ENCODE measurements around the gene PHF10.
A peak's percentile ranks its signal among the peaks of the same experiment; 100 is the strongest.

PHF10 gene

DNA sequence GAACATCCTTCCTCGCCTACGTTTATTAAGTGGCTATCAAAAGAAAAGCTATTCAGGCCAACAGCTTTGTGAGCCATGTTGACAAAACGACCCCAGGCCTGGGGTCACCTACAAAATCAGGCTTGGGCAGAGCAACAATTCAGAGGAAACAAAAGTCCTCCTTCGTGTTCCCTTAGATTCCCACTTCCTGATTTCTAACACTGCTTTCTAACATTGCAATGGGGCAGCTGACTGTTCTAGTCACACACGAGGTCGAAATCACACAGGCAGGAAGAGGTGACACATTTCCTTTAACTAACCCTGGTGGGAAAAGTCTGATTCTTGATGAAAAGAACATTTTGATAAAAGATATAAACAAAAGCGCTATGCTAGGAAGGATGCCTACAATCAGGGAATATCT lies 54.4 kb downstream of the PHF10 start:
- no peak for DNase-seq

DNA sequence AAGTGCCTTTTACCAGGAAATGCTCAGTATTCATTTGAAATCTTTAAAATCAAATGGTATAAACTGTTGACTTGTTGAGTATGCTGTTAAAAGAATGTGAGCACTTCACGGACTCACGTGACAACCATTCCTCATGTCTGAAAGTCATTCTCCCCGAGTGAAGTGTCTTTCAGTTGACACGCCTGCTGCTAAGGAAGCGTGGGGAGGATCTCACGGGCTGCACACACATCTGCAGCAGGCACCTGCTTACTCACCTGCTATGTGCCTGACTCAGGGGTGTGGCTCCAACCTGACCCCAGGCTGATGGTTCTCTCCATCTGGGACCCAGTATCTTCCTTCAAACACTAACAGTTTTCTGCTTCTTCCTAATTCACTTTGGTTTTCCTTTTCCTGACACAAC lies 55.2 kb downstream of the PHF10 start:
- DNase-seq = no peak

DNA sequence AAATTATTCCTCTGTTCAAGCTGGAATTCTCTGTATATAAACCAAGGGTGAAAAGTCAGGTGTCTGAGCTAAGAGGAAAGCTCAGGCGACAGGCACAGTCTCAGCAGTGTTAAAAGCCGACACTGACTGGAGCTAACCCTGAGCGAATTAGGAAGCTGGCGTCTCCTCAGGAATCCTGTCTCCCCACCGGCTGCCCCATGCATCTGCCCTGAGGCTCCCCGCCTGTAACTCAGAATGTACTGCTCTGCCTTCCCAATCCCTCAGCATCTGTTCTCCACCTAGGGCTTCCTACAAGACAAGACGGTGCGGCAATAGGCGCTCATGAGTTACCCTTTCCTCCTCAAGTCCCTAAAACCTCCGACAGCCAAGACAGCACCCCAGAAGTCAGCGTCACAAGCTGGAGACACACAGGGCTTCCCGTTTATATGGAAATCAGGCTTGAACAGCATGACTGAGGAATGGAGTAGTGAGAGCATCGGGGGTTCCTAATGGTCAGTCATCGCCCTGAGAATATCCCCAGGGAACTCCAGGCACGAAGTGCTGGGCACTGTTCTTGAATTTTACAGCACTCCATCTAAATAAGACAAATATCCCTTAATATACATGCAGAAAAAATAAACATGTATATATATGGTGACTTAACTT lies 56.0 kb downstream of the PHF10 start:
- no peak for DNase-seq

DNA sequence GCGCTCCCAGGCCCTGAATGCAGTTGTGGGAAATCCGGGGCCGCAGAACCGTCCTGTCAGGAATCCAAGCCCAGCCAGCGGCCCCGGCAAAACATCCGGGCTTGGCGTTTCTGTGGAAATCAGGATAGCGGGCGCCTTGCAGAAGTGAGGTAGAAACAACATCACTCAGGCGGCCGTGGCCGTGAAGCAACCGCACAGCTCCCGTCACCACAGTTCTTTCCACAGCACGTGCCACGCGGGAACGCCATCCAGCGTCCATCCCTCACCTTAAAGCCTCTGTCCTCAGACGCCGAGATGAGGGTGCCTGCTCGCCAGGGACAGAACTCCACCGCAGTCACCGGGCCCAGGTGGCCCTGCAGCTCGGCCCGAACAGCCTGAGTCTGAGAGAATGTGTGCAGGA lies 56.6 kb downstream of the PHF10 start:
- no peak for DNase-seq

DNA sequence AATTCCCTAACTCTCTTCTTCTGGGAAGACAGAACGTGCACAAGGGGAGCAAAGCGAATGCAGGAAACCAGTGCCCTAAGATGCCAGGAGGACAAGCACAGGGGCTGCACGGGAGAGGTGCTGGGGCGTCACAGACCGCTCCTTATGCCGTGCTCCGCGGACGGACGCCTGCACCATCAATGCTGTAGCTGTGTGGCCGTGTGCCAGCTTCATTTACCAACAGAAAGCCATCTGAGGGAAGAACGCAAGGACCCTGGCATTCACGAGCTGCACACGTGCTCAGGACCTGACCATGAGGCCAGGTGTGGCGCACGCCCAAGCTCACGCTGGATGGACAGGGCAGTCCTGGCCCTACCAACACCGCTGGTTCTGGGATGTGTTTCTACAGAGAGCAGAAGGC lies 57.9 kb downstream of the PHF10 start:
- no peak for DNase-seq

DNA sequence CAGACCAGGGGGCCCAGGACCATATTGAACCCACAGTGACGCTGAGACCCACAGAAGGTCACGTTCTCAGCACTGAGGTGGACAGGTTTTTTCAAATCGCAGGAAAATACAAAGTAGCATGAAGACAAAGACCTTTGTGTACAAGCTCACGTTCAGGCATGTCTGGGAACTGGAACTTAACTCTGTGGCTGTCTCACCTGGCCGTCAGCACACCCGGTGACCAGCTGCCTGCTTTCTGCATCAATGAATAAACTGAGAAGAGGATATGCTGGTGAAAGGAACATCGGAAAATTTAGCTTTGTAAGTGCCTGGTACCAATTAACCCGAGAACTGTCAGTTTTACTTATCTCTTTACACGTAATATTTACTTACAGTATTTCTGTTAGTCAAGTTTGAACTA lies 59.0 kb downstream of the PHF10 start:
- DNase-seq = no peak

DNA sequence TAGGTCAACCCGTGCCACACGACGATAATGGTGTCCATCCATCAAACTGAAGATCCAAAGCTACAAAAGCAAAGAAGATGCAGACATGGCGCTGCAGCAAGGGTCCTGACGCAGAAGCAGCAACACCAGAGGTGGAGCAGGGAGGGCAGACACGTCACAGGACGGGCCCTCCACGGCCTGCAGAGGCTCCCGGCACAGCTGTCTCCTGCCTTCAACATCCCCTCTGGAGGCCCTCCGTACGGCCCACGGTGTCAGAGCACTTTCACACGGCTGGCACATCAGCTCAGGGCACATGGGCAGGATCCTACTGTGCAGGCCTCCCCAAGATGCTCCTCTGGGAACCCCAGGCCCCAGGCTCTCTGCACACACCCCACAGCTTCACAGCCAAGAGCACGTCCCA lies 60.1 kb downstream of the PHF10 start:
- no peak for DNase-seq

DNA sequence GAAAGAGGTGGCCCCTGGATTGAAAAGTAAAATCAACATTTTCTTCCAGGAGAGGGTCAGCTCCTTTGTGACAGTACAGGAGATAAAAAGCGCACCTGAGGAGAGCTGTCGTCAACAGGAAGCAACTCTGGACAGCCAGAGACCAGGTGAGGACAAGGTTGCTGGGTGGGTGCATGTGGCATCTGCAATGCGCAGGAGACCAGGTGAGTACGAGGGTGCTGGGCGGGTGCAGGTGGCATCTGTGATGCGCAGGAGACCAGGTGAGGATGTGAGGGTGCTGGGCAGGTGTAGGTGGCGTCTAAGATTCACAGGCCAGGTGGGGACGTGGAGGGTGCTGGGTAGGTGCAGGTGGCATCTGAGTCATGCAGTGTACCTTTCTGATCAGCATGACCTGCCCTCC lies 60.8 kb downstream of the PHF10 start:
- DNase-seq = no peak

DNA sequence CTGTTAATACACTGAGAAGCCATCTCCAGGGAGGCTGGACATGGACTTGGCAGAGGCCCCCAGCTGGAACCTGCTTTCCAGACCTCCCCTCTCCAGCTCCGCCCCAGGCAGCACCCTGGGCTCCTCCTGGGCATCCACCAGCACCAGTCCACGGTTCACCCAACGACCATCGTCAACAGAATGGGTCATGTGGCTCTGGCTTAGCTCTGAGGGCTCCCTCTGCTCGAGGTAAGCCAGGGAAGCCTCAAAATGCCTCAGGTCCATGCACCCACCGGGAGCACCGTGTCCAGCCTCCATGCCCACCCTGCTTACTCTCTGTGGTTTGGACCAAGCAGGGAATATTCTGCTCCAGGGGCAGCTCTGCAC lies 62.9 kb downstream of the PHF10 start:
- no peak for DNase-seq

DNA sequence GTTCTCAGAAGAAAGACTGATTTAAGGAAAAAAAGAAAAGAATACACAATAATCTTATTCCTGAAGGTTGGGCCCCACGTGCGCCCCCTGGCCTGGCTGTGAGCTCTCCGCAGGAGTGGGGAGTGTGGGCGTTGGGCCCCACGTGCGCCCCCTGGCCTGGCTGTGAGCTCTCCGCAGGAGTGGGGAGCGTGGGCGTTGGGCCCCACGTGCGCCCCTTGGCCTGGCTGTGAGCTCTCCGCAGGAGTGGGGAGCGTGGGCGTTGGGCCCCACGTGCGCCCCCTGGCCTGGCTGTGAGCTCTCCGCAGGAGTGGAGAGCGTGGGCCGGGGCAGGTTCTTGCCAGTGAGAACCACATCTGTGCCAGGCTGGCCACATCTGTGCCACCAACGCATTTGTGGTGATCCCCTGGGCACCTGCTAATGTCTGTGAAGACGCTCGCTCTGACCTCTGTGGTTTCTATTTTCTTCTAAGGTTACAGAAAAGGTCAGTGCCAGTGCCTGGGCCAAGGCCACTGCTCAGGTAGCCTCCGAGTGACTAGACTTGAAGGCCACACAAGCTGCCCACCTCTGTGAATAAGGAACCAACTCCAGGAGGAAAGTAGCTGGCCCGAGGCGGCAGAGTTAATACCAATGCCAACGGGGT lies 63.4 kb downstream of the PHF10 start:
- no peak for DNase-seq

DNA sequence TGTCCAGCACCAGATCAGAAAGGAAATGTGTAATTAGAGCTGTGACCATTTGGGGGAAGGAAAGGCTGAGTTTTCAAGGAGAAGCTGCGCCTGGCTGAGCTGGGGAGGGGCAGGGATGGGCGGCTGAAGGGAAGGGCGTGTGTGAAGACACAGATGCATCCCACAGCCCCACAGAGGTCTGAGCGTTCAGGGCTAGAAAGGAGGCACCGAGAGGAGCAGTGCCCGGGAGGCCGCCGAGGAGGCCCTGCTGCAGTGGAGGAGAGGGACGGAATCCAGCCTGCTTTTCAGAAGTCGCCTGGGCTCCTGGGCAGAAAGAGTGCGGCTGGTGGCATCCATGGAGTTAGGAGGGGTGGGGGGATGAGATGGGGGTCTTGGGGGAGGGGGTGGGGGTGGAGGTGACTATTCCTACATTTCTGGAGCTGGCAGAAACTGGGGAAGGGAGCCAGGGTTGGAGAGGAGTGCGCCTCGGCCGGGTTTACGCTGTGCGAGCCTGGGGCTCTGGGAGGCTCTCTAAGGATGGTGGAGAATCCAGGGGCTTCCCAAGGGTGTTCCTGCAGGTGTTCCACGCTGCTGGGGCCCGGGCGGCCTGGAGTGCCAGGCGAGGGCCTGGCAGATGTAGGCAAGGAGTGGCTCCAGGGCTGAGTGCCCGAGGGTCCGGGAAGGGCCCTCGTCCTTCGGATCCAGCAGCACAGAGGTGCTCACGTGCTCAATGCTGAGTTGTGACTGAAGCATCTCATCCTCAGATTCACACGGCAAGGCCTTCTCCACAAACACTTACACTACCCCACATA lies 64.3 kb downstream of the PHF10 start:
- DNase-seq = no peak

DNA sequence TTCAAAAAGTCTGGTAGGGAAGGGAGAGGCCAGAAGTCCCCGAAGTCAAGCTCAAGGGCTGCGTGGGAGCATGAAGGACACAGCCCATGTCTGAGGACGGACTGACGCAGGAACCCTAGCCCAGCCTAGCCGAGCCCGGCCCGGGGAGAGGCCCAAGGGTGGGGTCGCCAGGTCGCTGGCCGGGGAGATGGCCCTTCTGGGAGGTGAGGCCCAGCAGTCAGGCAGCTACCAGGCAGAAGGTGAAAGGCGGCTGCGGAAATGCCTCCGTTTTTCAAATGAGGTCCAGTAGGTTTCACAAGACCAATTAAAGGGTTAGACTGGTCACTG lies 67.1 kb downstream of the PHF10 start:
- DNase-seq = no peak

DNA sequence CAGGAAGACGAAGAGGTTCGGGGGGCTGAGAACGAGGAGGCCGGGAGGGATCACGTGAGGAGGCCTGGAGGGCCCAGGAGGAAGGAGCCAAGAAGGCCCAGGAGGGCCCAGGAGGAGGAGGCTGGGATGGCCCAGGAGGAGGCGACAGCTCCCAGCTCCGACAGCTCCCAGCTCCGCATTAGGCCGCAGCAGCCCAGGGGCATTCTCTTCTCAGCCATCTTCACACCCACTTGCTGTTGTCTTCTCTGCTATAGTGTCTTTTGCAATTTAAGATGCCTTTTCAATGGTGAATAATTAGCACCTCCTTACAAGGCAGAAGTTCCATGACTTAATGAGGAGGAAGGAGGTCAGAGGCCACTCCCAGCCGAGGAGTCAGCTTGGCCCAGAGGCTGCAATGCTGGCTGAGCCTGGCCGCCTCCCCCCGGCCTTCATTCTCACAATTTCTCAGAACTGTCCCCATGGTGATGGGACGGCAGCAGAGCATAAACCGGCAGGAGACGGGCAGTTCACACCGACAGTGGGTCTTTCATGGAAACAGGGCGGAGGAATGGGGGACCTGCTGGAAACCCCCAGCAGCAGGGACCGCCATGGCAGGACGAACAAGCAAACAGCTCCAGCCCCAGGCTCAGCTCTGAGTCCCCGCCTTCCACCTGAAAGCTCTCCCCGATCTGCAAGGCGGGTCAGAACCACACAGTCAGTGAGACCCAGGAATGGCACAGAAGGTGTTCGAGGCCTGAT lies 67.6 kb downstream of the PHF10 start:
- DNase-seq = no peak

DNA sequence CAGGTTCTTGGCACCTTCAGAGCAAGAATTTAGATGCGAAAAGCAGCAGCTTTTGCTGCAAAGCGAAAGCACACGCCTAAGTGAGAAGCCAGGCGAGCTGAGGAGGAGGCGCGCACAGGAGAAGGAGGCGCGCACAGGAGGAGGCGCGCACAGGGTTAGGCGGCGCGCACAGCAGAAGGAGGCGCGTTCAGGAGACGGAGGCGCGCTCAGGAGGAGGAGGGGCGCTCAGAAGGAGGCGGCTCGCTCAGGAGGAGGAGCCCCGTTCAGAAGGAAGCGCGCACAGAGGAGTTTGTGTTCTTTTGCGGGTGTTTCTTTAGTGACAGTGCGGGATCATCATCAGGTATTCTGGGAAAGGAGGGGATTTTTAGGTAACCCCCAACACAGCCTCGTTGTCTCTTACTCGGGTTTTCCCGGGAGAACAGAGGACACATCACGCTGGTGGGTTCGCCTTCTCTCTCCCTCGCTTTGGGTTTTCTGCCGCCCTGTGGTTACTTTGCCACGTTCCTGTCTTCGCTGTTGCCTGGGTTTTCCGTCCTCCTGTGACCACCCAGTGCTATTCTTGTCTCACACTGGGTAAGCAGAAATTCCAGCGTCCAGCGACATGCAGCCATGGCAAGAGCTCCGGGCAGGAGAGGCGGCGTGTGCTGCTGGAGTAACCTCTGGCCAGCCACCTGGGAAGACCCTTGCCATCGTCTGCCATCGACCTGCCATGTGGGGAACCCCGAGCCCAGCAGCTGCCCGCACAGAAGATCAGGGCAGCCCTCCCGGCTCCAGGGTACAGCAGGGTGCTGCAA lies 69.5 kb downstream of the PHF10 start:
- peak; percentile 23 for DNase-seq
